PC-9 (cell line): ENCODE results near the gene FPR1.

Experiments used
- EZH2 ChIP-seq: fragments of 200-600 bp; sonication (generic); IDR thresholded peaks from 2 replicates; pipeline ENCODE4 v1.8.0; 2017; ENCODE audit warnings: antibody characterized with exemption, low read depth
- TF ChIP-seq, protein P1 (sequence below): fragments of 200-600 bp; sonication (generic); conservative IDR thresholded peaks from 2 replicates; pipeline ENCODE4 v1.6.1; 2017; ENCODE audit warnings: mixed run types, antibody characterized with exemption, mild to moderate bottlenecking, moderate library complexity

DNA sequence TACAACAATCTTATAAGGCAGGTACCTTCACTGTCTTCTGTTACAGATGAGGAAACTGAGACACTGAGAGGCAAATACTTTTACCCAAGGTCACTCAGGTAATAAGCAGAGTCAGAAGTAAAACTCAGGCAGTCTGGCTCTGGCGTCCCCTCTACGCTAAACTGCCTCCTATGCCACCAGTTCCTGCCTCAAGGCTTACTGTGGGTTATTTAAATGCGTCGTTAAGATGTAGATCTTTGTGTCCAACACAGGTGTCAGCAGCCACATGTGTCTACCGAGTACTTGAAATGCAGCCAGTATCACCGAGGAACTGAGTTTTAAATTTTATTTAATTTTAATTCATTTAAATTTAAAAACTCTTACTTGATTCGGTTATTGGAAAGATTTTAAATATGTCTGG, 29.8 kb downstream of the FPR1 start:
- TF ChIP-seq, protein P1, sequence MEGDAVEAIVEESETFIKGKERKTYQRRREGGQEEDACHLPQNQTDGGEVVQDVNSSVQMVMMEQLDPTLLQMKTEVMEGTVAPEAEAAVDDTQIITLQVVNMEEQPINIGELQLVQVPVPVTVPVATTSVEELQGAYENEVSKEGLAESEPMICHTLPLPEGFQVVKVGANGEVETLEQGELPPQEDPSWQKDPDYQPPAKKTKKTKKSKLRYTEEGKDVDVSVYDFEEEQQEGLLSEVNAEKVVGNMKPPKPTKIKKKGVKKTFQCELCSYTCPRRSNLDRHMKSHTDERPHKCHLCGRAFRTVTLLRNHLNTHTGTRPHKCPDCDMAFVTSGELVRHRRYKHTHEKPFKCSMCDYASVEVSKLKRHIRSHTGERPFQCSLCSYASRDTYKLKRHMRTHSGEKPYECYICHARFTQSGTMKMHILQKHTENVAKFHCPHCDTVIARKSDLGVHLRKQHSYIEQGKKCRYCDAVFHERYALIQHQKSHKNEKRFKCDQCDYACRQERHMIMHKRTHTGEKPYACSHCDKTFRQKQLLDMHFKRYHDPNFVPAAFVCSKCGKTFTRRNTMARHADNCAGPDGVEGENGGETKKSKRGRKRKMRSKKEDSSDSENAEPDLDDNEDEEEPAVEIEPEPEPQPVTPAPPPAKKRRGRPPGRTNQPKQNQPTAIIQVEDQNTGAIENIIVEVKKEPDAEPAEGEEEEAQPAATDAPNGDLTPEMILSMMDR, result no peak
- no peak for TF ChIP-seq EZH2
